Neuronal stem cell (in vitro differentiated cells): Measurements from ENCODE around the gene KRTAP2-4.
"Not testable (repeated sequence)": the region's sequence is repeated elsewhere in the genome, so short reads cannot be mapped to it uniquely, and the experiment has no call there.

Experiments used
- DNase-seq: peaks from one replicate; pipeline ENCODE4 v3.0.0-alpha.2; 2013; ENCODE audit warnings: low spot score
- H2AFZ ChIP-seq: one replicate; pipeline ENCODE4 v1.6.1; 2013; ENCODE audit warnings: mild to moderate bottlenecking, low read length, inconsistent platforms
- H2AK5ac ChIP-seq: 2 replicates; pipeline ENCODE4 v1.6.1; 2013; ENCODE audit warnings: low read depth, mild to moderate bottlenecking, inconsistent platforms, low read length, moderate library complexity, mixed read lengths
- H2BK120ac ChIP-seq: 2 replicates; pipeline ENCODE4 v1.6.1; 2013; ENCODE audit warnings: low read depth, mild to moderate bottlenecking, inconsistent platforms, low read length, moderate library complexity, mixed read lengths
- H2BK12ac ChIP-seq: one replicate; pipeline ENCODE4 v1.6.1; 2013; ENCODE audit warnings: low read length, inconsistent platforms
- H2BK15ac ChIP-seq: 2 replicates; pipeline ENCODE4 v1.6.1; 2013; ENCODE audit warnings: mild to moderate bottlenecking, low read length, inconsistent platforms, mixed read lengths
- H2BK5ac ChIP-seq: one replicate; pipeline ENCODE4 v1.6.1; 2013; ENCODE audit warnings: inconsistent platforms, mild to moderate bottlenecking, low read length, moderate library complexity
- H3K14ac ChIP-seq: one replicate; pipeline ENCODE4 v1.6.1; 2013; ENCODE audit warnings: low read length, inconsistent platforms
- H3K18ac ChIP-seq: 2 replicates; pipeline ENCODE4 v1.6.1; 2013; ENCODE audit warnings: low read length, inconsistent platforms
- H3K23ac ChIP-seq: 2 replicates; pipeline ENCODE4 v1.6.1; 2013; ENCODE audit warnings: low read depth, mild to moderate bottlenecking, mixed read lengths, low read length, inconsistent platforms; ENCODE audit not compliant: poor library complexity
- H3K27ac ChIP-seq: replicated peaks from 3 replicates; pipeline ENCODE4 v1.5.1; 2013; ENCODE audit warnings: low read length, inconsistent platforms
- H3K27me3 ChIP-seq, 3 experiments: 2 replicates each; pipeline ENCODE4 v1.6.1; 2013; ENCODE audit warnings: low read length in 3 of 3, mild to moderate bottlenecking in 2 of 3, inconsistent platforms in 1 of 3, low read depth in 1 of 3, mixed read lengths in 1 of 3, moderate library complexity in 1 of 3; ENCODE audit not compliant: control insufficient read depth in 3 of 3, insufficient read depth in 3 of 3
- H3K36me3 ChIP-seq, 2 donors: replicated peaks in 1 of 2; 2 replicates each; pipeline ENCODE4 v1.6.1; 2013; ENCODE audit warnings: low read length in 2 of 2; ENCODE audit not compliant: control insufficient read depth in 2 of 2, insufficient read depth in 2 of 2
- H3K4ac ChIP-seq: 2 replicates; pipeline ENCODE4 v1.6.1; 2013; ENCODE audit warnings: inconsistent platforms, mild to moderate bottlenecking, low read length, moderate library complexity
- H3K4me1 ChIP-seq, 2 donors: 1 replicate in 1 of 2; 2 replicates in 1 of 2; pipeline ENCODE4 v1.6.1; 2013; ENCODE audit warnings: low read length in 2 of 2, low read depth in 1 of 2; ENCODE audit not compliant: control insufficient read depth in 2 of 2, insufficient read depth in 1 of 2
- H3K4me2 ChIP-seq: one replicate; pipeline ENCODE4 v1.6.1; 2013; ENCODE audit warnings: mild to moderate bottlenecking, low read length, inconsistent platforms; ENCODE audit not compliant: insufficient read depth, poor library complexity, severe bottlenecking
- H3K4me3 ChIP-seq, 2 donors: 2 replicates each; pipeline ENCODE4 v1.5.1; 2013; ENCODE audit warnings: low read length in 2 of 2, mild to moderate bottlenecking in 2 of 2, inconsistent platforms in 1 of 2, moderate library complexity in 1 of 2
- H3K79me1 ChIP-seq: one replicate; pipeline ENCODE4 v1.6.1; 2013; ENCODE audit warnings: low read depth, mild to moderate bottlenecking, inconsistent platforms, low read length, moderate library complexity
- H3K9ac ChIP-seq: one replicate; pipeline ENCODE4 v1.6.1; 2013; ENCODE audit warnings: mild to moderate bottlenecking, low read depth, low read length, inconsistent platforms; ENCODE audit not compliant: poor library complexity
- H3K9me3 ChIP-seq, 2 donors: replicated peaks in 1 of 2; 2 replicates each; pipeline versions ENCODE3 to v1.6.1; 2013; ENCODE audit warnings: low read length in 2 of 2, mild to moderate bottlenecking in 2 of 2, inconsistent platforms in 1 of 2, low read depth in 1 of 2, mixed read lengths in 1 of 2, moderate library complexity in 1 of 2; ENCODE audit not compliant: control insufficient read depth in 2 of 2, insufficient read depth in 1 of 2
- H4K8ac ChIP-seq: one replicate; pipeline ENCODE4 v1.6.1; 2013; ENCODE audit warnings: low read depth, mild to moderate bottlenecking, inconsistent platforms, low read length, moderate library complexity
- H4K91ac ChIP-seq: one replicate; pipeline ENCODE4 v1.6.1; 2013; ENCODE audit warnings: low read length, low read depth, mild to moderate bottlenecking, inconsistent platforms; ENCODE audit not compliant: poor library complexity
- WGBS, 2 donors: extraction: QIAGEN DNeasy Blood & Tissue Kit; methylation state at CpG; one replicate each; pipeline ENCODE4 v1.1.7; 2013; ENCODE audit warnings: missing lambda C conversion rate in 2 of 2, mixed read lengths in 1 of 2; ENCODE audit not compliant: insufficient read length in 2 of 2, insufficient replicate concordance in 1 of 2; ENCODE audit errors: extremely low coverage in 2 of 2; 5-methylcytosine and 5-hydroxymethylcytosine counted together

Gene KRTAP2-4

GRCh38 chr17:41058741-41059140 is 6.9 kb downstream of the KRTAP2-4 start:
- Histone ChIP-seq H3K79me1 (no peaks in the 10 kb centered on the region), H2BK120ac (no peak overlapping the region), H3K9ac (no peak overlapping the region), H4K8ac (no peak overlapping the region), H4K91ac (no peak overlapping the region), H3K18ac (no peak overlapping the region), H2AK5ac (no peak overlapping the region), H2AFZ (no peak overlapping the region), H3K14ac (no peak overlapping the region), H3K4ac (no peak overlapping the region), H3K27me3 (no peaks in the 10 kb centered on the region), H3K27ac (no peak overlapping the region), H2BK15ac (no peak overlapping the region), H3K23ac (no peak overlapping the region), H3K4me3 (no peak overlapping the region), H2BK12ac (no peak overlapping the region), H3K36me3 (no peaks in the 10 kb centered on the region), H3K4me2 (no peak overlapping the region), H2BK5ac (no peak overlapping the region), H3K4me1 (peaks cover 0 to 2% of the 10 kb centered on the region in 2 donors), H3K9me3 (peaks cover 0 to 2% of the 10 kb centered on the region in 2 donors)
- no CpG with 5 or more reads among the region's 5 CpGs for WGBS, 2 donors
- no peak for DNase-seq

- WGBS, 2 donors, result no CpG with 5 or more reads among the region's 1 CpG
- Histone ChIP-seq H3K14ac (no peak overlapping the region), H3K4me3 (no peak overlapping the region), H3K18ac (no peak overlapping the region), H4K8ac (no peak overlapping the region), H2BK15ac (no peak overlapping the region), H3K79me1 (no peaks in the 10 kb centered on the region), H3K36me3 (no peaks in the 10 kb centered on the region), H3K9ac (no peak overlapping the region), H3K4me2 (no peak overlapping the region), H2BK5ac (no peak overlapping the region), H3K4ac (no peak overlapping the region), H2AFZ (no peak overlapping the region), H3K23ac (no peak overlapping the region), H2BK120ac (no peak overlapping the region), H2BK12ac (no peak overlapping the region), H4K91ac (no peak overlapping the region), H3K27me3 (no peaks in the 10 kb centered on the region), H2AK5ac (no peak overlapping the region), H3K27ac (no peak overlapping the region), H3K9me3 (peaks cover 0 to 2% of the 10 kb centered on the region in 2 donors), H3K4me1 (peaks cover 0 to 2% of the 10 kb centered on the region in 2 donors)
- DNase-seq, result no peak
These were observed 8.1 kb downstream of the KRTAP2-4 start for GRCh38 chr17:41057547-41057946.

- not testable (repeated sequence) for H4K8ac ChIP-seq, H3K4ac ChIP-seq, H3K9ac ChIP-seq, H3K9me3 ChIP-seq, H3K27ac ChIP-seq, H2BK120ac ChIP-seq, H3K79me1 ChIP-seq, H4K91ac ChIP-seq, H3K27me3 ChIP-seq, H2AFZ ChIP-seq, H3K4me1 ChIP-seq, H3K14ac ChIP-seq, H2AK5ac ChIP-seq, H2BK12ac ChIP-seq, H3K23ac ChIP-seq, H3K4me3 ChIP-seq, H3K36me3 ChIP-seq, H3K4me2 ChIP-seq, H3K18ac ChIP-seq, H2BK15ac ChIP-seq, H2BK5ac ChIP-seq, DNase-seq
- no CpG with 5 or more reads among the region's 6 CpGs for WGBS, 2 donors
These were observed 10.5 kb downstream of the KRTAP2-4 start, which contains the start of gene KRTAP2-2 for GRCh38 chr17:41055130-41055529. TSS of gene KRTAP2-2 (minus strand) at chr17:41055230. CDS start at chr17:41055211, 19 bp downstream.

GRCh38 chr17:41054556-41054955 is 11.1 kb downstream of the KRTAP2-4 start:
- not testable (repeated sequence) for H2BK15ac ChIP-seq, H3K27me3 ChIP-seq, H3K36me3 ChIP-seq, H4K91ac ChIP-seq, H2BK120ac ChIP-seq, H3K27ac ChIP-seq, H3K4me3 ChIP-seq, H2AFZ ChIP-seq, H2BK12ac ChIP-seq, H2BK5ac ChIP-seq, H3K18ac ChIP-seq, H3K9ac ChIP-seq, H3K4ac ChIP-seq, H3K79me1 ChIP-seq, H3K4me1 ChIP-seq, H3K4me2 ChIP-seq, H3K14ac ChIP-seq, H3K9me3 ChIP-seq, H4K8ac ChIP-seq, H3K23ac ChIP-seq, DNase-seq, H2AK5ac ChIP-seq
- WGBS, 2 donors, result no CpG with 5 or more reads among the region's 9 CpGs
